ENCODE measurements around the gene C1QBP. TPM values are rescaled to one million over a fixed set of nuclear protein-coding genes. Genes with fewer than 3 reads are reported as not detected.
"Not testable (repeated sequence)": the region's sequence is repeated elsewhere in the genome, so short reads cannot be mapped to it uniquely, and the experiment has no call there.

C1QBP gene
- polyA plus RNA-seq, 1 experiment: 175 TPM

DNA sequence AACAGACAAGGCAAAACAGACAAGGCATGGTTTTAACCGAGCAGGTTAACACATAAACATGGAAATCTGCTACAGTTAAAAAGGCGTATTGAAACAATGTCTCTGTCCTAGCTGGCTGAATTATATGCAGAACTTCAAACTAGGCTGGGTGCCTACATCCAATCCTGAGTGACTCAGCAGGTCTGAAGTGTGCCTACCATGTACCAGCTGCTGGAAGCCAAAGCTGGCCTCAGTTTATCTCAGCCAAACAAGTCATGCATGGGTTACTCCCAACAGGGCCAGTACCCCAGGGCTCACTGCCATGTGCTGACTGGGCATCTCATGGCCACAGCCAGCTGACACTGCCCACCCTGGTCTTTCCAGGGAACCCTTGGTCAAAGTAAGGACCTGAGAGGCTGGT is 4.0 kb downstream of the C1QBP start:
- TF ChIP-seq, protein P1, sequence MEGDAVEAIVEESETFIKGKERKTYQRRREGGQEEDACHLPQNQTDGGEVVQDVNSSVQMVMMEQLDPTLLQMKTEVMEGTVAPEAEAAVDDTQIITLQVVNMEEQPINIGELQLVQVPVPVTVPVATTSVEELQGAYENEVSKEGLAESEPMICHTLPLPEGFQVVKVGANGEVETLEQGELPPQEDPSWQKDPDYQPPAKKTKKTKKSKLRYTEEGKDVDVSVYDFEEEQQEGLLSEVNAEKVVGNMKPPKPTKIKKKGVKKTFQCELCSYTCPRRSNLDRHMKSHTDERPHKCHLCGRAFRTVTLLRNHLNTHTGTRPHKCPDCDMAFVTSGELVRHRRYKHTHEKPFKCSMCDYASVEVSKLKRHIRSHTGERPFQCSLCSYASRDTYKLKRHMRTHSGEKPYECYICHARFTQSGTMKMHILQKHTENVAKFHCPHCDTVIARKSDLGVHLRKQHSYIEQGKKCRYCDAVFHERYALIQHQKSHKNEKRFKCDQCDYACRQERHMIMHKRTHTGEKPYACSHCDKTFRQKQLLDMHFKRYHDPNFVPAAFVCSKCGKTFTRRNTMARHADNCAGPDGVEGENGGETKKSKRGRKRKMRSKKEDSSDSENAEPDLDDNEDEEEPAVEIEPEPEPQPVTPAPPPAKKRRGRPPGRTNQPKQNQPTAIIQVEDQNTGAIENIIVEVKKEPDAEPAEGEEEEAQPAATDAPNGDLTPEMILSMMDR (IDR thresholded peaks at IDR 0.05; ENCODE audit: low read depth, low read length): no peak
- ChIA-PET POLR2A (no interaction called here), CTCF (no interaction called here)
- no peak for DNase-seq (ENCODE audit: low read depth, low spot score)
- no peaks in the 10 kb centered on the region for H3K27me3 ChIP-seq (ENCODE audit: control insufficient read depth, insufficient read depth, low read length)
- no peaks in the 10 kb centered on the region for H3K9me3 ChIP-seq (ENCODE audit: control insufficient read depth, insufficient read depth, low read length)
- no peak overlapping the region for H3K27ac ChIP-seq (ENCODE audit: low read depth, low read length)
- no peak overlapping the region for H3K4me3 ChIP-seq (ENCODE audit: low read depth, low read length)

DNA sequence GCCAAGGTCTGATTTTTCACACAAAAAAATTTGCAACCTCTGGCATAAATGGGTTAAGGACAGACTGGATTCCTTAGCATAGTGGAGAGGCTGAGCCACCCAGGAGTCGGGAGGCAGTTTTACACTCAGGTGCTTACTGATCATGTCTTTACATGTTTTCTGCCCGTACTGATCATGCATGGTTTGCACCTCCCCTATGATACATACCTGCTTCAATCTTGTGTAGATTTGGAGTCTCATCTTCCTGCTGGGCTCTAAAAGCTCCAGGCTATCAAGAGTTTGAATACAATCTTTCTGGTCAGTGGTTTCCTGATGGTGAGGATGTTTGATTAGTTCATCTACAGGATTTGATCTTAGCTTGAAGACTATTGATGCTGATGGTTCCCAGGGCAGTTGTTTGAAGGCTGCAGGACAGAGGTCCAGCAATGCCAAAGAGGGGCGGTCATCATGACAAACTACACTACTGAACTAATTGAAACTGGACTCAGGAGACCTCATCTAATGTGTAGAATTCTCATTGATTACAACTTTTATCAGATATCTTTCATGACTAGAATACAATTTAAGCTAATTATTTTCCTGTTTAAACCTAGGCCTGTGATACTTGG is 6.9 kb downstream of the C1QBP start:
- DNase-seq (ENCODE audit: low read depth, low spot score): no peak
- CTCF ChIA-PET: interaction anchor here (0.6 kb wide), 1 partner anchor 182 kb away, joined by 3 read pairs; no protein-coding TSS in a partner anchor
- POLR2A ChIA-PET: no interaction called here
- H3K4me3 ChIP-seq (ENCODE audit: low read depth, low read length): no peak overlapping the region
- no peaks in the 10 kb centered on the region for H3K9me3 ChIP-seq (ENCODE audit: control insufficient read depth, insufficient read depth, low read length)
- no peaks in the 10 kb centered on the region for H3K27me3 ChIP-seq (ENCODE audit: control insufficient read depth, insufficient read depth, low read length)
- no peak overlapping the region for H3K27ac ChIP-seq (ENCODE audit: low read depth, low read length)
- TF ChIP-seq, protein P1 (IDR thresholded peaks at IDR 0.05; ENCODE audit: low read depth, low read length): no peak

DNA sequence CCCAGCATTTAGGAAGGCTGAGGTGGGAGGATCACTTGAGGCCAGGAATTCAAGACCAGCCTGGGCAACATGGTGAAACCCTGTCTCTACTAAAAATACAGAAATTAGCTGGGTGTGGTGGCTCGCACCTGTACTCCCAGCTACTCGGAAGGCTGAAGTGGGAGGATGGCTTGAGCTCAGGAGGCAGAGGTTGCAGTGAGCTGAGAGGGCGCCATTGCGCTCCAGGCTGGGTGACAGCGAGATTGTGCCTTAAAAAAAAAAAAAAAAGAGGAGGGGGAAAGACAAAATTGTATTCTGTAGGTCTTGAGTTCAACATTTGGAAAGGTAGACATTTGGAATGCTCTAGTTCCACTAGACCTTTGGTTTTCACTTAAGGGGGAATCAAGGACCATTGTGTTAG is 7.7 kb downstream of the C1QBP start:
- H3K4me3 ChIP-seq (ENCODE audit: low read depth, low read length): not testable (repeated sequence)

DNA sequence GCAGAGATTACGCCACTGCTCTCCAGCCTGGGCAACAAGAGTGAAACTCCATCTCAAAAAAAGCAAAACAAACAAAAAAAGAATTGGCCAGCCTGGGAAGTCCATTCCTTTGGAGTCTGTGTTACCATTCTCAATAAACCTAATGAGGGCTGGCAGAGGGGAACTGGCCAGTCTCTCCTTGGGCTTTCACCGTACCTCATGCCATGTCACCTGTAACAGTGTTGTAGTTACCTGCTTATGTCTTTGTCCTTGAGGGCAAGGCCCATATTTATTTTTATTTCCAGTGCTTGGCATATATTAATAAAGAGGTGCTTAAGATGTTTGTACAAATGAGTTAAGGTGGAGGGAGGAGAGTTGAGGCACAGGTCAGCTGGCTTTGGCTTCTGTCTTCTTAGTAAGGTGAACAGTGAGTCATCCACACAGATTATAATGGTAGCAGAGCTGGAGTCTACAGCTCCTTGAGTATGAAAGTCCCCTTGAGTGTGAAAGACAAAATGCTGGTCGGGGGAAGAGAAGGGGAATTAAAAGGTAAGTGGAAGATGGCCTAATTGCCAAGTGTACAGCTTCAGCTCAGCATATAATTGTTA is 8.4 kb downstream of the C1QBP start:
- ChIA-PET POLR2A (interaction anchor here (0.6 kb wide), 2 partner anchors 11 to 351 kb away, joined by 3 to 7 read pairs; no protein-coding TSS in a partner anchor), CTCF (interaction anchor here (2.6 kb wide), 1 partner anchor 9 kb away, joined by 19 read pairs; the partner anchor contains the start of gene C1QBP)
- no peak overlapping the region for H3K4me3 ChIP-seq (ENCODE audit: low read depth, low read length)
- no peak overlapping the region for H3K27ac ChIP-seq (ENCODE audit: low read depth, low read length)
- no peaks in the 10 kb centered on the region for H3K27me3 ChIP-seq (ENCODE audit: control insufficient read depth, insufficient read depth, low read length)
- no peaks in the 10 kb centered on the region for H3K9me3 ChIP-seq (ENCODE audit: control insufficient read depth, insufficient read depth, low read length)
- TF ChIP-seq, protein P1 (IDR thresholded peaks at IDR 0.05; ENCODE audit: low read depth, low read length): no peak
- DNase-seq (ENCODE audit: low read depth, low spot score): no peak

More for the DNA sequence above, 7.7 kb downstream of the C1QBP start:
- H3K9me3 ChIP-seq (ENCODE audit: control insufficient read depth, insufficient read depth, low read length); CTCF ChIA-PET; H3K27me3 ChIP-seq (ENCODE audit: control insufficient read depth, insufficient read depth, low read length); H3K27ac ChIP-seq (ENCODE audit: low read depth, low read length); DNase-seq (ENCODE audit: low read depth, low spot score): not testable (repeated sequence)
- POLR2A ChIA-PET: interaction anchor here (0.6 kb wide), 2 partner anchors 10 to 352 kb away, joined by 3 to 7 read pairs; no protein-coding TSS in a partner anchor

DNA sequence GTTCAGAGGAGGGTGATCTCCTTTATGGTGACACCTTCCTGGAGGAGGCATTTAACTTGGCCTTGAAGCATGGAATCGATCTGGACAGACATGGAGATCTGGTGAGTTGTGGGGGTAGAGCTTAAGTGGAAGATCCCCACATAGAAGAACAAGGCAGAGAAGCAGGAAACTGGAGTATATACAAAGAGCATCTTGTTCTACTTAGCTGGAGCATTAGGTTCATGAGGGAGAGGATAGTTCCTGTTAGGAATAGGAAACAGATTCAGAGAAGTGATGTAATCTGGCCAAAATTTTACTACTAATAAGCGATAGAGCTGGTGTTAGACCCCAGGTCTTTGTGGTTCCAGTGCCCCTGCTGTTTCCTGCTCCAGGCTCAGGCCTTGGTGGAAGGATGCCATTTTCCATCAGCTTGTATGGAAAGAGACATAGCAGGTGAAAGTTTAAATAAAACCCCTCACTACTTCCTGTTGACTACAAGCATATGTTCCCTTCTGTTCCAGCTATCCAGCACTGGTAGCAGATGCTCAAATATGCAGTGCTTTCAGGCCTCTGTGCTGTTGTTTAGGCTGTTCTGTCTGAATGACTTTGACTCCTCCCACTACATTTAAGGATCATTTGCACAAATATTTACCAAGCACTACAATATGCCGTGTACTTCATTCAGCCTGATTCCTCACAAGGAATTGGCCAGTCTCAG is 9.6 kb downstream of the C1QBP start:
- ChIA-PET POLR2A (interaction anchor here (1.2 kb wide), 1 partner anchor 10 kb away, joined by 6 read pairs; the partner anchor contains the start of gene C1QBP), CTCF (interaction anchor here (2.6 kb wide), 1 partner anchor 10 kb away, joined by 19 read pairs; the partner anchor contains the start of gene C1QBP)
- Histone ChIP-seq H3K27ac (ENCODE audit: low read depth, low read length) (peak overlapping the region; percentile 3), H3K27me3 (ENCODE audit: control insufficient read depth, insufficient read depth, low read length) (no peaks in the 10 kb centered on the region), H3K4me3 (ENCODE audit: low read depth, low read length) (no peak overlapping the region), H3K9me3 (ENCODE audit: control insufficient read depth, insufficient read depth, low read length) (no peaks in the 10 kb centered on the region)
- no peak for DNase-seq (ENCODE audit: low read depth, low spot score)
- TF ChIP-seq, protein P1 (IDR thresholded peaks at IDR 0.05; ENCODE audit: low read depth, low read length): no peak
